HepG2 (cell line): ENCODE results near the gene CDK9. TPM values are rescaled to one million over a fixed set of nuclear protein-coding genes. Genes with fewer than 3 reads are reported as not detected.
A peak's percentile ranks its signal among the peaks of the same experiment; 100 is the strongest.

Source experiments
- ARID5B ChIP-seq: IDR thresholded peaks from 2 replicates; pipeline ENCODE4 v1.4.0; 2020; ENCODE audit warnings: mild to moderate bottlenecking, missing genetic modification reagents
- CREB1 ChIP-seq, 2 experiments: fragments of 450-650 bp in 1 of 2; IDR thresholded peaks; 2 replicates each; pipeline ENCODE4 v1.6.1; 2016 to 2017; ENCODE audit warnings: control low read depth in 1 of 2, mild to moderate bottlenecking in 1 of 2, missing compliant biosample characterization in 1 of 2, missing genetic modification characterization in 1 of 2
- ETV5 ChIP-seq: IDR thresholded peaks from 2 replicates; pipeline ENCODE4 v1.6.1; 2018; ENCODE audit warnings: missing biosample characterization, missing genetic modification reagents, inconsistent platforms, borderline replicate concordance
- GATA4 ChIP-seq: sonication (generic); IDR thresholded peaks from 2 replicates; pipeline ENCODE4 v1.6.1; 2016; ENCODE audit warnings: antibody characterized with exemption, low read depth, borderline replicate concordance
- HMGXB4 ChIP-seq, 2 experiments: sonication (generic) in 1 of 2; formaldehyde crosslinking in 1 of 2; IDR thresholded peaks; 2 replicates each; pipeline versions ENCODE4 v1.4.0 to v1.6.1; 2018 to 2020; ENCODE audit warnings: missing genetic modification reagents in 2 of 2, borderline replicate concordance in 1 of 2, low read depth in 1 of 2, mild to moderate bottlenecking in 1 of 2, missing biosample characterization in 1 of 2
- HNF4G ChIP-seq, 2 experiments: sonication (generic) in 1 of 2; formaldehyde crosslinking in 1 of 2; IDR thresholded peaks; 2 replicates each; pipeline versions ENCODE4 v1.4.0 to v1.6.1; 2011 to 2020; ENCODE audit warnings: borderline replicate concordance in 2 of 2, low read depth in 2 of 2, mild to moderate bottlenecking in 2 of 2, low read length in 1 of 2, missing genetic modification reagents in 1 of 2, moderate library complexity in 1 of 2
- JUNB ChIP-seq: sonication (generic); formaldehyde crosslinking; IDR thresholded peaks from 2 replicates; pipeline ENCODE4 v1.8.0; 2022; ENCODE audit warnings: missing genetic modification reagents, mild to moderate bottlenecking, borderline replicate concordance
- KLF11 ChIP-seq: IDR thresholded peaks from 2 replicates; pipeline ENCODE4 v1.6.1; 2016; ENCODE audit warnings: missing compliant biosample characterization
- MXD1 ChIP-seq: sonication (generic); formaldehyde crosslinking; IDR thresholded peaks from 2 replicates; pipeline ENCODE4 v1.4.0; 2020; ENCODE audit warnings: mild to moderate bottlenecking, missing genetic modification reagents
- MYC ChIP-seq: sonication (generic); formaldehyde crosslinking; IDR thresholded peaks from 2 replicates; pipeline ENCODE4 v1.9.0; 2021; ENCODE audit warnings: missing genetic modification reagents, borderline replicate concordance
- REST ChIP-seq, 2 experiments: IDR thresholded peaks; 2 replicates each; pipeline ENCODE4 v1.6.1; 2011 to 2012; ENCODE audit warnings: low read length in 2 of 2, borderline replicate concordance in 1 of 2, low read depth in 1 of 2, mild to moderate bottlenecking in 1 of 2, moderate library complexity in 1 of 2
- ZBTB49 ChIP-seq: sonication (generic); formaldehyde crosslinking; IDR thresholded peaks from 2 replicates; pipeline ENCODE4 v1.4.0; 2020; ENCODE audit warnings: missing genetic modification reagents, borderline replicate concordance
- polyA plus RNA-seq, 8 experiments: library from polyadenylated mRNA; depleted of rRNA in 3 of 8; stranded (reverse) in 7 of 8; unstranded in 1 of 8; fragments of >200 nt; fragmentation: Illumina TruSeq in 4 of 8; extraction: Trizol in 4 of 8; gene quantifications; 2 replicates each; pipeline versions ENCODE4 v1.2.1 to v1.2.3, GENCODE V29; 2011 to 2016; ENCODE audit warnings: low read depth in 4 of 8, missing spikeins in 1 of 8, mixed read lengths in 1 of 8; ENCODE audit not compliant: insufficient read depth in 1 of 8
- total RNA-seq, 5 experiments: library from RNA; depleted of rRNA; stranded (reverse); fragments of >200 nt; fragmentation: Illumina TruSeq; extraction: Trizol; gene quantifications; 2 replicates each; pipeline ENCODE4 v1.2.3, GENCODE V29; 2016; ENCODE audit warnings: low read depth in 1 of 5

CDK9 gene
- total and polyA plus RNA-seq, 2 of the 13 experiments (the other 11 are each of a cell fraction or from before 2014, with no cell fraction given), result 16.8 to 21.5 TPM

GRCh38 chr9:127828262-127829031 is 42.6 kb downstream of the CDK9 start (continued):
- TF ChIP-seq ZBTB49 (CRISPR knock-in tag), result no peak
- no peak for TF ChIP-seq CREB1 (IDR thresholded peaks at IDR 0.05)
- TF ChIP-seq CREB1 (CRISPR knock-in tag; IDR thresholded peaks at IDR 0.05), result no peak
- TF ChIP-seq MXD1 (CRISPR knock-in tag), result peak; percentile 21; the same call in 1 of the 2 replicates
- TF ChIP-seq ARID5B, result peak; percentile 39; the same call in 1 of the 2 replicates
- TF ChIP-seq HMGXB4 (CRISPR knock-in tag; IDR thresholded peaks at IDR 0.05; ENCODE audit: borderline replicate concordance in 1 of 2, low read depth in 1 of 2), result peak; percentile 26 to 60; a peak in 2 of 4 replicates
- TF ChIP-seq KLF11, result no peak
- TF ChIP-seq MYC (CRISPR knock-in tag), result peak; percentile 51; the same call in 1 of the 2 replicates
- TF ChIP-seq REST (IDR thresholded peaks at IDR 0.05; ENCODE audit: borderline replicate concordance in 1 of 2, low read depth in 1 of 2, low read length in 2 of 2), result no peak
- TF ChIP-seq JUNB, result no peak
- 0 out of 2 replicates have a peak, but pooled peaks have one; percentile 19 for TF ChIP-seq HNF4G (IDR thresholded peaks at IDR 0.05; ENCODE audit: borderline replicate concordance, low read depth, low read length)
- no peak for TF ChIP-seq HNF4G (CRISPR knock-in tag; IDR thresholded peaks at IDR 0.05; ENCODE audit: borderline replicate concordance, low read depth)
- TF ChIP-seq ETV5 (CRISPR knock-in tag), result peak; percentile 82; the same call in 1 of the 2 replicates
- TF ChIP-seq GATA4, result peak; percentile 55; the same call in 1 of the 2 replicates
